Fibroblast of lung (primary cell): ENCODE data around the gene CAST. TPM values are rescaled to one million over a fixed set of nuclear protein-coding genes. Genes with fewer than 3 reads are reported as not detected.
"Not testable (repeated sequence)": the region's sequence is repeated elsewhere in the genome, so short reads cannot be mapped to it uniquely, and the experiment has no call there.

Experiments used
- DNase-seq, 2 donors: peaks; one replicate each; pipeline versions ENCODE4 v3.0.0 to v3.0.0-alpha.2; 2010; ENCODE audit warnings: low read depth in 2 of 2
- H2AFZ ChIP-seq: 2 replicates; pipeline ENCODE4 v1.5.1; 2012; ENCODE audit warnings: low read length, control low read depth, inconsistent platforms
- H3K27ac ChIP-seq: 2 replicates; pipeline ENCODE4 v1.5.1; 2011; ENCODE audit warnings: low read length, control low read depth; ENCODE audit not compliant: insufficient read depth
- H3K27me3 ChIP-seq: 2 replicates; pipeline ENCODE4 v1.5.1; 2011; ENCODE audit warnings: mild to moderate bottlenecking, low read length; ENCODE audit not compliant: control insufficient read depth, insufficient read depth
- H3K36me3 ChIP-seq: 2 replicates; pipeline ENCODE4 v1.5.1; 2011; ENCODE audit warnings: low read length; ENCODE audit not compliant: control insufficient read depth, insufficient read depth
- H3K4me1 ChIP-seq: 2 replicates; pipeline ENCODE4 v1.5.1; 2011; ENCODE audit warnings: low read length; ENCODE audit not compliant: control insufficient read depth, insufficient read depth; ENCODE audit errors: extremely low read depth
- H3K4me2 ChIP-seq: 2 replicates; pipeline ENCODE4 v1.5.1; 2011; ENCODE audit warnings: low read length, control low read depth; ENCODE audit not compliant: insufficient read depth; ENCODE audit errors: extremely low read depth
- H3K4me3 ChIP-seq, 4 experiments: fragments of 200-600 bp in 1 of 4; sonication (generic) in 1 of 4; replicated peaks in 1 of 4; 2 replicates each; pipeline ENCODE4 v1.5.1; 2011 to 2016; ENCODE audit warnings: low read length in 4 of 4, low read depth in 3 of 4, mild to moderate bottlenecking in 3 of 4, control low read depth in 2 of 4, inconsistent platforms in 1 of 4, mixed read lengths in 1 of 4; ENCODE audit not compliant: insufficient read depth in 1 of 4; ENCODE audit errors: control extremely low read depth in 1 of 4
- H3K79me2 ChIP-seq: 2 replicates; pipeline ENCODE4 v1.5.1; 2012; ENCODE audit warnings: mild to moderate bottlenecking, low read length, inconsistent platforms; ENCODE audit not compliant: control insufficient read depth, insufficient read depth
- H3K9ac ChIP-seq: 2 replicates; pipeline ENCODE4 v1.5.1; 2011; ENCODE audit warnings: mild to moderate bottlenecking, low read length, control low read depth; ENCODE audit not compliant: insufficient read depth
- H3K9me3 ChIP-seq: 2 replicates; pipeline ENCODE4 v1.5.1; 2012; ENCODE audit warnings: low read depth, low read length; ENCODE audit not compliant: control insufficient read depth, insufficient read depth
- H4K20me1 ChIP-seq: 2 replicates; pipeline ENCODE4 v1.5.1; 2011; ENCODE audit warnings: low read length; ENCODE audit not compliant: control insufficient read depth, insufficient read depth; ENCODE audit errors: extremely low read depth
- CTCF ChIP-seq, 2 donors: IDR thresholded peaks in 1 of 2; conservative IDR thresholded peaks in 1 of 2; 1 replicate in 1 of 2; 2 replicates in 1 of 2; pipeline ENCODE4 v1.5.1; 2011 to 2012; ENCODE audit warnings: low read length in 2 of 2, control low read depth in 1 of 2, inconsistent platforms in 1 of 2, low read depth in 1 of 2, mild to moderate bottlenecking in 1 of 2
- EZH2 ChIP-seq: IDR thresholded peaks from 2 replicates; pipeline ENCODE4 v1.5.1; 2012; ENCODE audit warnings: low read length, control low read depth, mild to moderate bottlenecking; ENCODE audit errors: missing control alignments
- polyA plus RNA-seq, 2 donors: library from polyadenylated mRNA; depleted of rRNA in 1 of 2; stranded (reverse) in 1 of 2; unstranded in 1 of 2; fragments of >200 nt; gene quantifications; 2 replicates each; pipeline ENCODE4 v1.2.1, GENCODE V29; 2011 to 2012; ENCODE audit warnings: missing spikeins in 1 of 2
- total RNA-seq: library from RNA; depleted of rRNA; stranded (reverse); fragments of >200 nt; gene quantifications from 2 replicates; pipeline ENCODE4 v1.2.1, GENCODE V29; 2014

The CAST gene
- total and polyA plus RNA-seq, 2 donors (not counting 1 experiment from before 2014, with no cell fraction given), result 203 to 378 TPM

- no peak overlapping the region for H3K4me2 ChIP-seq
- DNase-seq, result no peak
- H2AFZ ChIP-seq, result no peak overlapping the region
- H3K4me1 ChIP-seq, result peaks cover 1% of the 10 kb centered on the region
- no peaks in the 10 kb centered on the region for H3K27me3 ChIP-seq
- H3K9ac ChIP-seq, result no peak overlapping the region
- peaks cover 10% of the 10 kb centered on the region for H3K36me3 ChIP-seq
- H3K79me2 ChIP-seq, result no peaks in the 10 kb centered on the region
- no peak overlapping the region for H3K4me3 ChIP-seq
- H3K27ac ChIP-seq, result no peak overlapping the region
- no peaks in the 10 kb centered on the region for H3K9me3 ChIP-seq
- TF ChIP-seq EZH2 (no peak), CTCF (conservative IDR thresholded peaks at IDR 0.05 in 1 of 2, IDR thresholded peaks at IDR 0.05 in 1 of 2; ENCODE audit: low read depth in 1 of 2, low read length in 2 of 2) (no peak)
- no peaks in the 10 kb centered on the region for H4K20me1 ChIP-seq
Observed at GRCh38 chr5:96796434-96796833, 134.3 kb downstream of the CAST start.

GRCh38 chr5:96801718-96802117, 139.5 kb downstream of the CAST start:
- not testable (repeated sequence) for H2AFZ ChIP-seq, H3K79me2 ChIP-seq, H3K27me3 ChIP-seq, DNase-seq, H4K20me1 ChIP-seq, H3K36me3 ChIP-seq, H3K4me2 ChIP-seq, H3K4me3 ChIP-seq, H3K4me1 ChIP-seq, H3K27ac ChIP-seq, H3K9me3 ChIP-seq, H3K9ac ChIP-seq

- TF ChIP-seq CTCF (conservative IDR thresholded peaks at IDR 0.05 in 1 of 2, IDR thresholded peaks at IDR 0.05 in 1 of 2; ENCODE audit: low read depth in 1 of 2, low read length in 2 of 2), result no peak
- TF ChIP-seq EZH2, result no peak
- peaks cover 2% of the 10 kb centered on the region for H3K79me2 ChIP-seq
- DNase-seq, result peak; percentile 58 to 71
- no peaks in the 10 kb centered on the region for H3K9me3 ChIP-seq
- H3K4me3 ChIP-seq, result peak overlapping the region; percentile 68 to 79 (median 75)
- H3K4me1 ChIP-seq, result peaks cover 7% of the 10 kb centered on the region
- peak overlapping the region; percentile 98 for H3K9ac ChIP-seq
- peak overlapping the region; percentile 90 for H3K4me2 ChIP-seq
- peaks cover 2% of the 10 kb centered on the region for H3K36me3 ChIP-seq
- H2AFZ ChIP-seq, result peak overlapping the region; percentile 73
- H4K20me1 ChIP-seq, result no peaks in the 10 kb centered on the region
- no peaks in the 10 kb centered on the region for H3K27me3 ChIP-seq
- peak overlapping the region; percentile 99 for H3K27ac ChIP-seq
Observed at GRCh38 chr5:96807075-96807654, 145.0 kb downstream of the CAST start.
